GM21619 (cell line): ENCODE data around the gene SGMS1.
"Not testable (repeated sequence)": the region's sequence is repeated elsewhere in the genome, so short reads cannot be mapped to it uniquely, and the experiment has no call there.

Experiments used
- ATAC-seq: cut with Tn5 transposase; IDR thresholded peaks from one replicate; pipeline ENCODE4 v1.9.1; 2021; ENCODE audit not compliant: unreplicated experiment

The SGMS1 gene

GRCh38 chr10:50560370-50560769 is 63.4 kb downstream of the SGMS1 start:
- ATAC-seq = no peak

GRCh38 chr10:50558371-50558770 is 65.4 kb downstream of the SGMS1 start:
- no peak for ATAC-seq

- ATAC-seq = no peak
Measured at GRCh38 chr10:50557130-50557682, 66.5 kb downstream of the SGMS1 start.

- no peak for ATAC-seq
Measured at GRCh38 chr10:50556237-50557120, 67.3 kb downstream of the SGMS1 start.

- ATAC-seq = no peak
Measured at GRCh38 chr10:50554995-50555568, 68.7 kb downstream of the SGMS1 start.

GRCh38 chr10:50554376-50554994 is 69.3 kb downstream of the SGMS1 start:
- ATAC-seq = no peak

GRCh38 chr10:50552771-50553535 is 70.8 kb downstream of the SGMS1 start:
- ATAC-seq = peak; percentile 66

GRCh38 chr10:50552308-50552707 is 71.4 kb downstream of the SGMS1 start:
- ATAC-seq = no peak

GRCh38 chr10:50551894-50552293 is 71.9 kb downstream of the SGMS1 start:
- no peak for ATAC-seq

GRCh38 chr10:50550291-50550839 is 73.4 kb downstream of the SGMS1 start:
- ATAC-seq = no peak

- ATAC-seq = not testable (repeated sequence)
Measured at GRCh38 chr10:50549186-50549585, 74.6 kb downstream of the SGMS1 start.

- ATAC-seq = not testable (repeated sequence)
Measured at GRCh38 chr10:50548481-50548880, 75.3 kb downstream of the SGMS1 start.

- not testable (repeated sequence) for ATAC-seq
Measured at GRCh38 chr10:50546287-50546686, 77.5 kb downstream of the SGMS1 start.

- ATAC-seq = no peak
Measured at GRCh38 chr10:50545846-50546245, 77.9 kb downstream of the SGMS1 start.

GRCh38 chr10:50544857-50545429 is 78.8 kb downstream of the SGMS1 start:
- ATAC-seq = no peak

- no peak for ATAC-seq
Measured at GRCh38 chr10:50544095-50544856, 79.5 kb downstream of the SGMS1 start.

GRCh38 chr10:50542871-50543270 is 80.9 kb downstream of the SGMS1 start:
- no peak for ATAC-seq

GRCh38 chr10:50541921-50542320 is 81.8 kb downstream of the SGMS1 start:
- peak; percentile 39 for ATAC-seq

GRCh38 chr10:50541317-50541716 is 82.4 kb downstream of the SGMS1 start:
- ATAC-seq = no peak

- no peak for ATAC-seq
Measured at GRCh38 chr10:50540826-50541122, 83.0 kb downstream of the SGMS1 start.
